ENCODE measurements around the gene INTS12.
A peak's percentile ranks its signal among the peaks of the same experiment; 100 is the strongest.
"Not testable (repeated sequence)": the region's sequence is repeated elsewhere in the genome, so short reads cannot be mapped to it uniquely, and the experiment has no call there.

INTS12 gene

DNA sequence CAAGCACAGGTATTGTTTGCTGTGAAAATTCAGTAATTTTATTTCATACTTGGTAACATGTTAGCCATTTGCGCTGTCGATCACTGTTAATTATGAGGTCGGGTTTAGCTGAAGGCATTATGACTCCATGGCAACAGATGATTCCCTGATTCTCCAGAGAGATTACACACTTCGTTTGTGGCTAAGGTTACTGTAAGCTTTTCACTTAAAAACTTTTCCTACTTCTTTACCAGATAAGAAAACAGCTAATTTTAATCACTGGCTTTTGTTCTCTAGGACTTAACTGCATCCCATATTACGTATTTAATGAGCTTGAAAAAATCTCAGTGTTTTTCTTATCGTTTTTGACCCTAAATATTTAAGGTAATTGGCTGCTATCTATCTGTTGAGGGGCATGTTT lies 2.2 kb upstream of the INTS12 start:
- no peak for DNase-seq (ENCODE audit: low read depth)
- TF ChIP-seq, protein P1, sequence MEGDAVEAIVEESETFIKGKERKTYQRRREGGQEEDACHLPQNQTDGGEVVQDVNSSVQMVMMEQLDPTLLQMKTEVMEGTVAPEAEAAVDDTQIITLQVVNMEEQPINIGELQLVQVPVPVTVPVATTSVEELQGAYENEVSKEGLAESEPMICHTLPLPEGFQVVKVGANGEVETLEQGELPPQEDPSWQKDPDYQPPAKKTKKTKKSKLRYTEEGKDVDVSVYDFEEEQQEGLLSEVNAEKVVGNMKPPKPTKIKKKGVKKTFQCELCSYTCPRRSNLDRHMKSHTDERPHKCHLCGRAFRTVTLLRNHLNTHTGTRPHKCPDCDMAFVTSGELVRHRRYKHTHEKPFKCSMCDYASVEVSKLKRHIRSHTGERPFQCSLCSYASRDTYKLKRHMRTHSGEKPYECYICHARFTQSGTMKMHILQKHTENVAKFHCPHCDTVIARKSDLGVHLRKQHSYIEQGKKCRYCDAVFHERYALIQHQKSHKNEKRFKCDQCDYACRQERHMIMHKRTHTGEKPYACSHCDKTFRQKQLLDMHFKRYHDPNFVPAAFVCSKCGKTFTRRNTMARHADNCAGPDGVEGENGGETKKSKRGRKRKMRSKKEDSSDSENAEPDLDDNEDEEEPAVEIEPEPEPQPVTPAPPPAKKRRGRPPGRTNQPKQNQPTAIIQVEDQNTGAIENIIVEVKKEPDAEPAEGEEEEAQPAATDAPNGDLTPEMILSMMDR (IDR thresholded peaks at IDR 0.05; ENCODE audit: low read depth, low read length, missing control alignments), result no peak
- no peak overlapping the region for H3K4me3 ChIP-seq (ENCODE audit: low read depth, low read length)

GRCh38 chr4:105710012-105710600 lies 1.6 kb upstream of the INTS12 start:
- DNase-seq (ENCODE audit: low read depth), result no peak
- in situ Hi-C loops (cut with HindIII; ENCODE audit: low sequenced_read_pairs), result no loop called here
- TF ChIP-seq, protein P1 (IDR thresholded peaks at IDR 0.05; ENCODE audit: low read depth, low read length, missing control alignments), result no peak
- H3K4me3 ChIP-seq (ENCODE audit: low read depth, low read length), result no peak overlapping the region

More for the DNA sequence above, 2.2 kb upstream of the INTS12 start:
- in situ Hi-C loops (cut with HindIII; ENCODE audit: low sequenced_read_pairs), result no loop called here

GRCh38 chr4:105709081-105709450 lies 577 bp upstream of the INTS12 start:
- H3K4me3 ChIP-seq (ENCODE audit: low read depth, low read length), result peak overlapping the region; percentile 85
- DNase-seq (ENCODE audit: low read depth), result no peak
- in situ Hi-C loops (cut with HindIII; ENCODE audit: low sequenced_read_pairs), result no loop called here
- TF ChIP-seq, protein P1 (IDR thresholded peaks at IDR 0.05; ENCODE audit: low read depth, low read length, missing control alignments), result no peak

GRCh38 chr4:105707782-105708180 lies 708 bp downstream of the INTS12 start:
- H3K4me3 ChIP-seq (ENCODE audit: low read depth, low read length), result peak overlapping the region; percentile 85
- in situ Hi-C loops (cut with HindIII; ENCODE audit: low sequenced_read_pairs), result no loop called here
- TF ChIP-seq, protein P1 (IDR thresholded peaks at IDR 0.05; ENCODE audit: low read depth, low read length, missing control alignments), result no peak
- DNase-seq (ENCODE audit: low read depth), result no peak

DNA sequence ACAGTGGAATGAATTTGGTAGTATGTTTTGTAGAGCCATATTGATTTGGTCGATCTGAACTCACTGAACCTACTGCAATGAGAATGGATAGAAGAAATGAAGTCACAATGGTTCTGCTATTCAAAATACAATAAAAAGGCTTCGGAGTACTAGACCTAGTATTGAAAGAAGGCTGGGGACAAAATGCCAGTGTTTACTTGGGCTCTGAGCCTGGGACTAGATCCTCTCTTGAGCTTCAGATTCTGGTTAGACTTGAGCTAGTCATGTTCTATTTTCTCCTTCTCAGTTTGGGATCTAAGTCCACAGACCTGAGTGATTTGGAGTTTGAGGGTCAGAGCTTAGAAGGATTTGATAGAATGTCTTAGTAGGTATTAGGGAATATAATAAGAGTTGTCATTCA lies 9.9 kb downstream of the INTS12 start:
- no peak overlapping the region for H3K4me3 ChIP-seq (ENCODE audit: low read depth, low read length)
- in situ Hi-C loops (cut with HindIII; ENCODE audit: low sequenced_read_pairs), result no loop called here
- no peak for DNase-seq (ENCODE audit: low read depth)
- TF ChIP-seq, protein P1 (IDR thresholded peaks at IDR 0.05; ENCODE audit: low read depth, low read length, missing control alignments), result no peak

- H3K4me3 ChIP-seq (ENCODE audit: low read depth, low read length); DNase-seq (ENCODE audit: low read depth); in situ Hi-C loops (cut with HindIII; ENCODE audit: low sequenced_read_pairs): not testable (repeated sequence)
Measured at GRCh38 chr4:105695832-105696231, 12.7 kb downstream of the INTS12 start.

DNA sequence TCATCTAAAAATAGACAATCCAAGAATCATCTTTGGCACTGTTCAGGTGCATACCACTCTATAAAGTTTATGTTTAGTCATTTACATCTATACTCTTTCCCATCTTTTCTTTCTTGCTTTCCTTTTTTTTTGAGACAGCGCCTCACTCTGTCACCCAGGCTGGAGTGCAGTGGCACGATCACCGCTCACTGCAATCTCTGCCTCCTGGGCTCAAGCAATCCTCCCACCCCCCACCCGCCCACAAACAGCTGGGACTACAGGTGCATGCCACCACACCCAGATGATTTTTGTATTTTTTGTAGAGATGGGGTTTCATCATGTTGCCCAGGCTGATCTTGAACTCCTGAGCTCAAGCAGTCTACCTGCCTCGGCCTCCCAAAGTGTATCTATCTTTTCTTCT lies 13.7 kb downstream of the INTS12 start:
- in situ Hi-C loops (cut with HindIII; ENCODE audit: low sequenced_read_pairs); H3K4me3 ChIP-seq (ENCODE audit: low read depth, low read length): not testable (repeated sequence)

GRCh38 chr4:105686571-105686970 lies 21.9 kb downstream of the INTS12 start:
- DNase-seq (ENCODE audit: low read depth), result no peak
- TF ChIP-seq, protein P1 (IDR thresholded peaks at IDR 0.05; ENCODE audit: low read depth, low read length, missing control alignments), result no peak
- H3K4me3 ChIP-seq (ENCODE audit: low read depth, low read length), result no peak overlapping the region
- in situ Hi-C loops (cut with HindIII; ENCODE audit: low sequenced_read_pairs), result no loop called here

More for the DNA sequence above, 13.7 kb downstream of the INTS12 start:
- DNase-seq (ENCODE audit: low read depth), result not testable (repeated sequence)
